Skeletal muscle tissue (tissue), 4 donors: ENCODE data around the gene ZNF710. TPM values are rescaled to one million over a fixed set of nuclear protein-coding genes. Genes with fewer than 3 reads are reported as not detected.

Experiments used
- H3K27ac ChIP-seq: one replicate; pipeline ENCODE4 v1.7.0; 2013; ENCODE audit warnings: mild to moderate bottlenecking, low read depth, low read length, inconsistent platforms
- H3K27me3 ChIP-seq, 3 donors: one replicate each; pipeline ENCODE4 v1.7.0; 2013; ENCODE audit warnings: low read length in 3 of 3; ENCODE audit not compliant: control insufficient read depth in 3 of 3, insufficient read depth in 3 of 3
- H3K36me3 ChIP-seq, 3 donors: one replicate each; pipeline ENCODE4 v1.7.0; 2013; ENCODE audit warnings: low read length in 3 of 3; ENCODE audit not compliant: control insufficient read depth in 3 of 3, insufficient read depth in 3 of 3
- H3K4me1 ChIP-seq, 3 donors: one replicate each; pipeline ENCODE4 v1.7.0; 2013; ENCODE audit warnings: low read length in 3 of 3, mild to moderate bottlenecking in 3 of 3; ENCODE audit not compliant: control insufficient read depth in 3 of 3, insufficient read depth in 3 of 3
- H3K4me3 ChIP-seq, 3 donors: one replicate each; pipeline ENCODE4 v1.7.0; 2013; ENCODE audit warnings: low read length in 3 of 3
- H3K9ac ChIP-seq, 3 donors: one replicate each; pipeline ENCODE4 v1.7.0; 2013; ENCODE audit warnings: low read length in 3 of 3, mild to moderate bottlenecking in 3 of 3, moderate library complexity in 2 of 3, low read depth in 1 of 3
- H3K9me3 ChIP-seq, 3 donors: one replicate each; pipeline ENCODE4 v1.7.0; 2013; ENCODE audit warnings: low read length in 3 of 3; ENCODE audit not compliant: control insufficient read depth in 3 of 3
- total RNA-seq: library from RNA; depleted of rRNA; stranded (reverse); fragments of >200 nt; gene quantifications from one replicate; pipeline ENCODE4 v1.2.3, GENCODE V29; 2014
- donor health status: Osteomylitis.

ZNF710 gene
- total RNA-seq, 1 donor from 2014 or later, result 3.7 TPM

GRCh38 chr15:90025489-90026033 is 24.4 kb downstream of the ZNF710 start:
- H3K4me3 ChIP-seq, result no peak overlapping the region
- H3K27me3 ChIP-seq, result no peaks in the 10 kb centered on the region
- no peak overlapping the region for H3K27ac ChIP-seq
- H3K4me1 ChIP-seq, result peaks cover 0 to 6% (median 3%) of the 10 kb centered on the region in 3 donors
- H3K9ac ChIP-seq, result no peak overlapping the region
- no peaks in the 10 kb centered on the region for H3K9me3 ChIP-seq
- no peaks in the 10 kb centered on the region for H3K36me3 ChIP-seq

- Histone ChIP-seq H3K9ac (no peak overlapping the region), H3K27ac (no peak overlapping the region), H3K4me1 (peaks cover 9 to 14% (median 9%) of the 10 kb centered on the region in 3 donors), H3K4me3 (no peak overlapping the region), H3K9me3 (no peaks in the 10 kb centered on the region), H3K36me3 (no peaks in the 10 kb centered on the region), H3K27me3 (no peaks in the 10 kb centered on the region)
Observed at GRCh38 chr15:90028376-90028944, 27.3 kb downstream of the ZNF710 start.

GRCh38 chr15:90029024-90029423 is 27.9 kb downstream of the ZNF710 start:
- no peaks in the 10 kb centered on the region for H3K9me3 ChIP-seq
- H3K27ac ChIP-seq, result no peak overlapping the region
- H3K4me1 ChIP-seq, result peaks cover 9 to 17% (median 12%) of the 10 kb centered on the region in 3 donors
- H3K27me3 ChIP-seq, result no peaks in the 10 kb centered on the region
- H3K4me3 ChIP-seq, result no peak overlapping the region
- no peak overlapping the region for H3K9ac ChIP-seq
- no peaks in the 10 kb centered on the region for H3K36me3 ChIP-seq

- Histone ChIP-seq H3K9me3 (no peaks in the 10 kb centered on the region), H3K27me3 (no peaks in the 10 kb centered on the region), H3K4me1 (peaks cover 18 to 31% (median 26%) of the 10 kb centered on the region in 3 donors), H3K9ac (no peak overlapping the region), H3K36me3 (no peaks in the 10 kb centered on the region), H3K4me3 (no peak overlapping the region), H3K27ac (no peak overlapping the region)
Observed at GRCh38 chr15:90030376-90030775, 29.3 kb downstream of the ZNF710 start.

GRCh38 chr15:90031231-90031791 is 30.2 kb downstream of the ZNF710 start:
- no peak overlapping the region for H3K4me3 ChIP-seq
- no peaks in the 10 kb centered on the region for H3K27me3 ChIP-seq
- no peak overlapping the region for H3K27ac ChIP-seq
- H3K9me3 ChIP-seq, result no peaks in the 10 kb centered on the region
- no peaks in the 10 kb centered on the region for H3K36me3 ChIP-seq
- peaks cover 26 to 38% (median 33%) of the 10 kb centered on the region in 3 donors for H3K4me1 ChIP-seq
- no peak overlapping the region for H3K9ac ChIP-seq

GRCh38 chr15:90033006-90033405 is 31.9 kb downstream of the ZNF710 start:
- Histone ChIP-seq H3K9ac (no peak overlapping the region), H3K27ac (no peak overlapping the region), H3K27me3 (no peaks in the 10 kb centered on the region), H3K36me3 (no peaks in the 10 kb centered on the region), H3K9me3 (no peaks in the 10 kb centered on the region), H3K4me3 (no peak overlapping the region), H3K4me1 (peaks cover 32 to 54% (median 48%) of the 10 kb centered on the region in 3 donors)

GRCh38 chr15:90033448-90033847 is 32.3 kb downstream of the ZNF710 start:
- Histone ChIP-seq H3K27ac (peak overlapping the region; percentile 44), H3K36me3 (no peaks in the 10 kb centered on the region), H3K27me3 (no peaks in the 10 kb centered on the region), H3K9me3 (no peaks in the 10 kb centered on the region), H3K4me1 (peaks cover 32 to 58% (median 53%) of the 10 kb centered on the region in 3 donors), H3K4me3 (no peak overlapping the region), H3K9ac (no peak overlapping the region)

- Histone ChIP-seq H3K4me1 (peaks cover 32 to 62% (median 60%) of the 10 kb centered on the region in 3 donors), H3K36me3 (no peaks in the 10 kb centered on the region), H3K27ac (peak overlapping the region; percentile 73), H3K9ac (peak overlapping the region in 2 of 3 donors; percentile 14 to 16), H3K4me3 (no peak overlapping the region), H3K9me3 (no peaks in the 10 kb centered on the region), H3K27me3 (no peaks in the 10 kb centered on the region)
Observed at GRCh38 chr15:90035095-90035839, 34.1 kb downstream of the ZNF710 start.

GRCh38 chr15:90035840-90036230 is 34.7 kb downstream of the ZNF710 start:
- no peak overlapping the region for H3K4me3 ChIP-seq
- H3K27me3 ChIP-seq, result no peaks in the 10 kb centered on the region
- H3K9ac ChIP-seq, result peak overlapping the region in 1 of 3 donors; percentile 16
- H3K36me3 ChIP-seq, result no peaks in the 10 kb centered on the region
- H3K4me1 ChIP-seq, result peaks cover 32 to 63% (median 58%) of the 10 kb centered on the region in 3 donors
- H3K9me3 ChIP-seq, result no peaks in the 10 kb centered on the region
- peak overlapping the region; percentile 73 for H3K27ac ChIP-seq

- Histone ChIP-seq H3K9ac (no peak overlapping the region), H3K27me3 (no peaks in the 10 kb centered on the region), H3K9me3 (no peaks in the 10 kb centered on the region), H3K4me3 (no peak overlapping the region), H3K4me1 (peaks cover 28 to 63% (median 55%) of the 10 kb centered on the region in 3 donors), H3K36me3 (no peaks in the 10 kb centered on the region), H3K27ac (no peak overlapping the region)
Observed at GRCh38 chr15:90036343-90036742, 35.2 kb downstream of the ZNF710 start.
